HG03432 (cell line): ENCODE data around the gene PRODH.
"Not testable (repeated sequence)": the region's sequence is repeated elsewhere in the genome, so short reads cannot be mapped to it uniquely, and the experiment has no call there.

Experiments used
- ATAC-seq: cut with Tn5 transposase; IDR thresholded peaks from one replicate; pipeline ENCODE4 v1.9.1; 2021; ENCODE audit warnings: mild to moderate bottlenecking, moderate library complexity; ENCODE audit not compliant: unreplicated experiment

Gene PRODH

DNA sequence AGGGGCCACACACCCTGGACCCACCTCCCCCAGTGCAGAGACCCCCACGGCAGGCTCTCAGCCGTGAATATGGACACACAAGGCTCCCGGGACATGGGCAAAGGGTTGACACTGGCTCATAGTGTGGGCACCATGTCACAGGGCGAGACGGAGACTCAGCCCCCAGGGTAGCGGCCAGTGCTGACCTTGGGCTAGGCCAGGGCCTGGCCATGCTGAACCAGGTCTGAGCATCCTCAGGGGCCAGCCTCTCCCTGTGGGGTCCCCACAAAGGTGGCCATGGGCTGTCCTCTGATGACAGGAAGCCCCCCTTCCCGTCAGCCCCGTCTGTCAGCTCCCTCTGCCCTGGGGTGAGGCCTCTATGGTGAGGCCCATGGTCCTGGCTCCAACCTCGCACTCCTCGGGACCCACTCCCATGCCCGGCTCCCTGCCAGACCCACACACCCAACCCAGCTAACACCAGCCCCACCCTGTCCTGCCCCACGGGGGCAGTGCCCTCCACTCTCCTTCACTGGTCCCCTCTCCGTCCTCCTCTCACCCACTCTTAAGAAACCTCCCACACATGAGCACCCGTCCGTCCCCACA, 19.0 kb upstream of the PRODH start:
- ATAC-seq = no peak

- ATAC-seq = not testable (repeated sequence)
These were observed 18.4 kb upstream of the PRODH start for GRCh38 chr22:18954303-18954989.

- not testable (repeated sequence) for ATAC-seq
These were observed 17.0 kb upstream of the PRODH start for GRCh38 chr22:18953128-18953527.

- no peak for ATAC-seq
These were observed 15.9 kb upstream of the PRODH start for GRCh38 chr22:18952022-18952421.

DNA sequence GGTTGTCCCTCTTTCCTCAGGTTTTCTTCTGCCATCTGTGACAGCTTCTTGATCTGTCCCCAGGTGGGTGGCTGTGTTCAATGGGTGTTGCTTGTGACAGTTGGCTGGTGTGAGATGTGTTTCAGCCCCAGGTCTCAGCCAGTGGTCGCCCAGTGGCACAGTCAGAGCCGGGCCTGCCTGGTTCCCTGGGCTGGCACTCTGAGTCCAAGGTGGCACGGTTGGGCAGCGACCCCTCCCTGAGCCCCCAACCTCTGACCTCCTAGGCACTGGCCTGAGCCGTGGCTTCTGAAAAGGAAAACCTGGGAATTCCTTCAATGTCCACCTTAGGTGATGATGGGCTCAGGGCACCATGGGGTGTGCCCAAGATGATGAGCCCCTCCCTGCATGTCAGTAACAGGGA, 14.0 kb upstream of the PRODH start:
- no peak for ATAC-seq

DNA sequence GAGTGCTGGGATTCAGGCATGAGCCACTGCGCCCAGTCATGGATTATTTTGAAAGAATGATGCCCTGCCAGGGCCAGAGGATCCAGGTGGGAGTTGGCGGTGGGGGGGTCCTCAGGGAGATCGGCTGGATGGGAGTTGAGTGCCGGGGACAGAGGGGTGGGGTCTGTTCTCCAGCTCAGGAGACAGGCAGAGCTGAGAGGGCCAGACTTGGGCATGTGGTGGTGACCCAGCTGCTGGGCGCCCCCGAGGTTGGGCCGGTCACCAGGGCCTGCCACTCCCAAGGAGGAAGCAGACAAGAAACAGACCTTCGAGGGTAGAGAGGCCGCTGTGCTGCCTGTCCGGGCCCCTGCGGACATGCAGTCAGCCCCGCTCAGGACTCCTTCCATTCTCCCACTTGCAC, 11.8 kb upstream of the PRODH start:
- no peak for ATAC-seq

DNA sequence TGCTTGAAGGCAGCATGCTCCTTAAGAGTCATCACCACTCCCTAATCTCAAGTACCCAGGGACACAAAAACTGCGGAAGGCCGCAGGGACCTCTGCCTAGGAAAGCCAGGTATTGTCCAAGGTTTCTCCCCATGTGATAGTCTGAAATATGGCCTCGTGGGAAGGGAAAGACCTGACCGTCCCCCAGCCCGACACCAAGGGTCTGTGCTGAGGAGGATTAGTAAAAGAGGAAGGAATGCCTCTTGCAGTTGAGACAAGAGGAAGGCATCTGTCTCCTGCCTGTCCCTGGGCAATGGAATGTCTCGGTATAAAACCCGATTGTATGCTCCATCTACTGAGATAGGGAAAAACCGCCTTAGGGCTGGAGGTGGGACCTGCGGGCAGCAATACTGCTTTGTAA, 11.0 kb upstream of the PRODH start:
- ATAC-seq = not testable (repeated sequence)

DNA sequence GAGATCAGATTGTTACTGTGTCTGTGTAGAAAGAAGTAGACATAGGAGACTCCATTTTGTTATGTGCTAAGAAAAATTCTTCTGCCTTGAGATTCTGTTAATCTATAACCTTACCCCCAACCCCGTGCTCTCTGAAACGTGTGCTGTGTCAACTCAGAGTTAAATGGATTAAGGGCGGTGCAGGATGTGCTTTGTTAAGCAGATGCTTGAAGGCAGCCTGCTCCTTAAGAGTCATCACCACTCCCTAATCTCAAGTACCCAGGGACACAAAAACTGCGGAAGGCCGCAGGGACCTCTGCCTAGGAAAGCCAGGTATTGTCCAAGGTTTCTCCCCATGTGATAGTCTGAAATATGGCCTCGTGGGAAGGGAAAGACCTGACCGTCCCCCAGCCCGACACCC, 2.6 kb upstream of the PRODH start:
- ATAC-seq = not testable (repeated sequence)

GRCh38 chr22:18934688-18935087, 1.4 kb downstream of the PRODH start:
- not testable (repeated sequence) for ATAC-seq

DNA sequence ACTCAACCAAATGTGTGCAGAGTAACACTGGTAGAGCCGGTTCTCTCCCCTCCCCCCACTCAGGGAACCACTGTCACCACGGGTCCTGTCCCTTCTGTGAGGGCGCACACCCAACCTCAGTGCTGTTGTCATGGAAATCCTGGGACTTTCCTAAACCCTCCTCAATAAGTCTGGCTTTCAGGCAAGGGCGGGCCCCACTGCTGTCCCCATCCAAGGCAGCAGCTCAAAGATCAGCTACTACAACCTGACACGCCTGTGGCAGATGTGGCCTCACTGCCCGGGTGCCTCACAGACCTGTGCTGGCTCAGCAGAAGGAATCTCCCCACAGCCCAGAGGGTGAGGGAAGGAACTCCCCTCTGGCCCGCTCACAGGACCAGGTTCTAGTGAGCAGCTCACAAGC, 2.2 kb downstream of the PRODH start:
- ATAC-seq = no peak

DNA sequence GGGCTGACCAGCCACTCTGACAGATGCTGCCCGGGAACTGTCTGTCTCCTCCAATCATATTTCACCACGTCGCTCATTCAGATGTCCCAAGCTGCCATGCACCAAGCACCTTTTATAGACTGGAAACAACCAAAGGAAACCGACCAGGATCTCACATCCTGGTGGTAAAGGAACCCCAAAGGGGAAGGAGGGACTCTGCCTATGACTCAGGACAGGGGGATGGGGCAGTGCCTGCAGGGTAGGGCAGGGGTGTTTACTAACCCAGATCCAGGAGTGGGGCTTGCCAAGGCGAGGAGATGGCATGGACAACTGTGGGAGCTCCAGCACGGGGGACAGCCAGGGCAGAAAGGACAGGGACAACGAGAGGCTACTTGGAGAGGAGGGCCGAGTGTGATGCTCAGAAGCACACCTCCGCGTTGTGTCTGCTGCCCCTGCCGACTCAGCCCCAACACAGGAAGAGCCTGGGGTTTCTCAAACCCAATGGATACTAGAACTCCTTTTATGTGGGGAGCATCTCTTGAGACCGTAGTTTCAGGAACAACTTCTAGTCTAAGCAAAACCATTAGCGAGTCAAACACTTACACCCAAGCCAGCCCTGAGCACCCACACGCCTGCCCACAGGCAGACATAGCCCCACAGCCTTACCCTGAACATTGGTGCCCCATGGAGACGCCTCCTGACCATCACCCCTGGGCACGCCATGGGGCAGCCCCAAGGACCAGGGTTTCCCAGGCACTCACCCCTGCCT, 4.0 kb downstream of the PRODH start:
- ATAC-seq = no peak

DNA sequence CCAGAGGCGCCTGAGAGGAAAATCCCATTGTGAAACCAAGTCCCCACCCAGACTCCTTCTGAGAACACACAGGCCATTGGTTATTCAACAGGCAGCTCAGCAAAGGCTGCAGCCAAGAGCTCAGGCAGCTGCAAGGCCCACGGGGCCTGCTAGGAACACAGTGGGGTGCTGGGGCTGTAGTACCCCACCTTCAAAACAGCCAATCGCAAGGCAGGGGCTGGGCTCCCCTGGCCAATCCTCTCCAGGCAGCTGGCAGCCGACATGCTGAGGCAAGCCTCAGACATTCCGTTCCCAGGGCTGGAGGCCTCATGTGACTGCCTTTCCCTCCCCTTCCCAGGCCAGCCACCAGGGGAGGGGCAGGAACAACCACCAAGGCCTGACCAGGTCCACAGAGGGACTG, 6.6 kb downstream of the PRODH start:
- no peak for ATAC-seq

DNA sequence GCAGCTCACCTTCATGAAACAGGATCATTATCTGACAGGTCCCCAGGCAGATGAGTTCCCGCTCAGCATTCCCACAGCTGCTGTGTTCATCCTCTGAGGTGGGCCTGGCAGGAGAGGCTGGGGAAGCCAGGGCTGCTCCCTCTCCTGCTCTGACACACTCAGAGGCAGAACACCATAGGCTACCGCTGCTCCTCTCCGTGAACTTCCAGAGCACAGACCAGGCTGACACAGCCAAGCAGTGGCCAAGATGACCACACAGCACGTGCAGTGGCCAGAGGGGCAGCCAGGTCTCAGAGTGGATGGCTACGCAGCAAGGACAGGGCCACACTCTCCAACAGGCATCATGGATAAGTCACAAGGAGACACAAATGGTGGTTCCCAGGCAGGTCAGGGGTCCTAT, 8.5 kb downstream of the PRODH start:
- ATAC-seq = no peak

GRCh38 chr22:18927020-18927419, 9.1 kb downstream of the PRODH start:
- no peak for ATAC-seq

DNA sequence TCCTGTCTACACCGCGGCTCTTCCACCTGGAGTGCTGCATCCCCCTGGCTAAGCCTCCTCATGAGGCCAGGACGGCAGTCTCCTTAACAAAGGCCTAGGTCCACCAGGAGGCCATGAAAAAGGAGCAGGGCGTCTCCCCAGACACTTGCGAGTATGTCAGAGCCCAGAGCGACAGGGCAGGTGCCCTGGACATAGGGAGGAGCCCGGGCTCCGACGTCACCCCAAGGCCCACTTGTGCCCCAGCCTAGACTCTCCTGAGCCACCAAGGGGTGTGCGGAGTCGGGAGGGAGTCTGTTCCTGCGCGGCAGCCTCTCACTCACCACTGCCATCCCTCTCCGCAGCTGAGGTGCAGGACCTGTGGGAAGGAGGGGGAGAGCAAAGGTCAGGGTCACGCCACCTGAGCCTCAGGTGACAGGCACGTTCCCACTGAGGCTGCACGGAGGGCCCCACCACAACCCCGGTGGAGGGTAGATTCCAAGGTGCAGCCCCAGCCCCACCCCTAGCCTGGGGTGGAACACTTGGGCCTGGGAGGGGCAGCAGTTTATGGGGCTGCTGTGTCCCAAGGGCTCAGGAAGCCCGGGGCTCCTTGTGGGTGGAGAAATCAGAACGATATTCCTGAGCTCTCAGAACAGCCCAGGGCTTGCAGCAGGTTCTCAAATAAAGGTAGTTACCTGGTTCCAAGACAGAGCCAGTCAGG, 10.6 kb downstream of the PRODH start:
- ATAC-seq = no peak

- not testable (repeated sequence) for ATAC-seq
These were observed 15.7 kb downstream of the PRODH start for GRCh38 chr22:18920257-18920902.

GRCh38 chr22:18917818-18918217, 18.3 kb downstream of the PRODH start:
- not testable (repeated sequence) for ATAC-seq

DNA sequence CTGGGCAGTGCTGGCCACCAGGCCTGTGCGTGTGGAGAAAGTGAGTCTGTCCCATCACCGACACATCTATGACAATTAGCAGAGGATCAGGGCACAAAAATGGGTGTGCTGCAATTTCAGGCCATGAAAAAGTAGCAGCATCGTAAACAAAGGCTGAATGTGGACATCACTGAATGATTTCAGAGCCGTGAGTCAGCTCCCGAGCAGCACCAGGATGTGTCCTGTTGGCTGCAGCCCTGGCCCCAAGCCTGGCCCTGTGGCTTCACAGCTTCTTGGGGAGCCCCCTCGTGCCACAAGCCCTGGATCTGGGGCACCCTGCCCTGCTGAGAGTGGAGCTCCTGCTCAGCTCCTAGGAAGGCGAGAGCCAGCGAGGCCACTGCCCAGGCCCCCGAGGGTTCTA, 20.5 kb downstream of the PRODH start:
- not testable (repeated sequence) for ATAC-seq

DNA sequence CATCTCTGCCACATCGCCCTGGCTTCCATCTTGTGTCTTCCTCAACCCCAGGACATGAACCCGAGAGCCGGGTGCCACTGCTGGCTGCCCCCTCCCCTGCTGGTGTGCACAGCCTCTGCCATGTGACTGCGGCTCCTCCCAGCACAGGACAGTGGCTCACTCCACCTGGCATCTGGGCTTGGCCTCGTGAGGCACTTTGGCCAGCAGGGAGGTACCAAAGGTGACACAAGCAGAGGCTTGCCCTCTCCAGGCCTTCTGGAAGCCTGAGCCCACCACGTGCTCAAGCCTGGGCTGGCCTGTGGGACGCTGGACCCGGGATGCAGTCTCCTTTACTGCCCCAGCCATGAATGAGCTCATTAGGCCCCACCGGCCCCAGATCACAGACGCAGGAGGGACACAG, 21.5 kb downstream of the PRODH start:
- ATAC-seq = not testable (repeated sequence)

DNA sequence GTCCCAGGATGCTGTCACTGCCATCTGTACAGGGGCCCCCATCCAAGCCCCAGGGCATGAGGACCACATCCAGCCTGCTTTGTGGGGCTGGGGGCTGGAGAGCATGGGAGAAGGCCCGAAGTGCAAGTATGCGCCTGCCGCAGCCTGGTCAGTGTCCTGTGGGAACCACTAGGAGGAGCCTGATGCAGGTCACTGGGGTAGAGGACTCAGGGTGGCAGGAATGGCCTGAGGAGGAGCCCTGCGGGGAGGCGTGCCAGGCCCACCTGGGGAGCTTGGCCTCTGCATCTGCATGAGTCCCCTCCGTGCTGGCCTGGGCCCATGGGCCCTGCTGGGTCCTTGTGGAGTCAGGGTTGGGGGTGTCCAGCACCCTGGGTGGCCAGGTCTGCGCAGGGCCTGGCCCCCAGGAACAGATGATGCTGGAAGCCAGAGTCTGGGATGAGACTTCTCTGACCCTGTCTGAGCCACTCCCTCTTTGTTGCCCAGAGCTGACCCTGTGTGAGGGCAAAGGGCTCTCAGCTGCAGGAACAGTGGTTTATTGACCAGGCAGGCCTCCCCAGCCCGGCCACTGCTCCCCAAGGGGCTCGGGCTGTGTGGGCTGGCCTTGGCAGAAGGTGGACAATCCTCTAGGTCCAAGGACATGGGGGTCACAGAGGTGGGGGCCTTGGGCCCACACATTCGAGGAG, 23.7 kb downstream of the PRODH start:
- not testable (repeated sequence) for ATAC-seq
